Measurements from ENCODE around the gene ENTR1.

DNA sequence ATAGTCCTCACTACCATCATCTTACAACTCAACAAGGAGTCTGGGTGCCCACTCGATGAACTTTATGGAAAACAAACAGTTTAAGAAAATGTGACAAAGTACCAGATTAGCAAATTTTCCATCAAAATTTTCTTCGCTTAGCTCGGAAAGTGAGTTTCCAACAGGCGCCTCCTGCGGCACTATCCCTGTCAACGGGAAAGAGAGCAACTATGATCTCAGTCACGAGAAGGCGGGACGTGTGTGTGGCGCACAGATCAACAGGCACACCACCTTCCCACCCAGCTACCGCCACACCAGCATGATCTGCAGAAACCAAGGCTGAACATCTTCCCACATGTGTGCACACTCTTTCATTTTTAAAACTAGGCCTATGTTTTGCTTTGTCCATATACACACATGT lies 42.9 kb upstream of the ENTR1 start:
- TF ChIP-seq SP1 (IDR thresholded peaks at IDR 0.05) (no peak), BHLHE40 (IDR thresholded peaks at IDR 0.05; ENCODE audit: borderline replicate concordance) (no peak), FOXM1 (IDR thresholded peaks at IDR 0.05; ENCODE audit: borderline replicate concordance) (no peak)

Data from HEK293T (cell line).